Thymus (tissue), 11 donors: ENCODE measurements around the gene RSPRY1. TPM values are rescaled to one million over a fixed set of nuclear protein-coding genes. Genes with fewer than 3 reads are reported as not detected.
"Not testable (repeated sequence)": the region's sequence is repeated elsewhere in the genome, so short reads cannot be mapped to it uniquely, and the experiment has no call there.

Source experiments
- DNase-seq, 9 donors: peaks; one replicate each; pipeline ENCODE4 v3.0.0-alpha.2; 2013; ENCODE audit warnings: low spot score in 9 of 9, low read depth in 6 of 9, missing footprints in 1 of 9
- H3K27ac ChIP-seq, 2 donors: one replicate each; pipeline ENCODE4 v1.5.1; 2013; ENCODE audit warnings: control low read depth in 1 of 2, low read depth in 1 of 2, low read length in 1 of 2, mild to moderate bottlenecking in 1 of 2, moderate library complexity in 1 of 2
- H3K27me3 ChIP-seq, 2 donors: one replicate each; pipeline ENCODE4 v1.5.1; 2013; ENCODE audit warnings: low read length in 1 of 2; ENCODE audit not compliant: control insufficient read depth in 2 of 2, insufficient read depth in 1 of 2
- H3K36me3 ChIP-seq, 2 donors: one replicate each; pipeline ENCODE4 v1.5.1; 2013; ENCODE audit warnings: low read length in 1 of 2, mild to moderate bottlenecking in 1 of 2, moderate library complexity in 1 of 2; ENCODE audit not compliant: control insufficient read depth in 2 of 2, insufficient read depth in 2 of 2
- H3K4me1 ChIP-seq, 2 donors: one replicate each; pipeline ENCODE4 v1.5.1; 2013; ENCODE audit warnings: low read length in 2 of 2; ENCODE audit not compliant: control insufficient read depth in 2 of 2, insufficient read depth in 2 of 2
- H3K4me3 ChIP-seq, 2 donors: one replicate each; pipeline ENCODE4 v1.5.1; 2013; ENCODE audit warnings: low read length in 2 of 2, control low read depth in 1 of 2, mild to moderate bottlenecking in 1 of 2
- H3K9me3 ChIP-seq, 2 donors: one replicate each; pipeline ENCODE4 v1.5.1; 2013; ENCODE audit warnings: low read length in 1 of 2, mild to moderate bottlenecking in 1 of 2; ENCODE audit not compliant: control insufficient read depth in 2 of 2, insufficient read depth in 1 of 2
- WGBS: extraction: QIAGEN DNeasy Blood & Tissue Kit; methylation state at CpG from one replicate; pipeline ENCODE4 v1.1.7; 2013; 5-methylcytosine and 5-hydroxymethylcytosine counted together
- polyA plus RNA-seq: library from polyadenylated mRNA; stranded (reverse); fragments of 200-250 nt; gene quantifications from one replicate; pipeline ENCODE4 v1.2.3, GENCODE V29; 2013
- total RNA-seq: library from RNA; stranded (reverse); fragments of 120-200 nt; gene quantifications from one replicate; pipeline ENCODE4 v1.2.4, GENCODE V29; 2013
- donor health status: healthy.

Gene RSPRY1
- total and polyA plus RNA-seq, 2 donors: 19.4 to 29.6 TPM

DNA sequence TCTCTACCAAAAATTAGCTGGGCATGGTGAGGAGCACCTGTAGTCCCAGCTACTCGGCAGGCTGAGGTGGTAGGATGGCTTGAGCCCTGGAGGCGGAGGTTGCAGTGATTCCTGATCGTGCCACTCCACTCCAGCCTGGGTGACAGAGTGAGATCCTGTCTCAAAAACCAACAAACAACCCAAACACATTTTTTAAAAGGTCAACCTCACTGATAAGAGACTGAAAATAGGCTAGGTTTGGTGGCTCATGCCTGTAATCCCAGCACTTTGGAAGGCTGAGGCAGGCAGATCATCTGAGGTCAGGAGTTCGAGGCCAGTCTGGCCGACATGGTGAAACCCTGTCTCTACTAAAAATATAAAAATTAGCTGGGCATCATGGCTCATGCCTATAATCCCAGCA lies 89.8 kb downstream of the RSPRY1 start:
- WGBS: 87% methylated on average over 5 of the region's 5 CpGs
- H3K27me3 ChIP-seq, H3K9me3 ChIP-seq, H3K4me3 ChIP-seq, DNase-seq, H3K36me3 ChIP-seq, H3K27ac ChIP-seq: not testable (repeated sequence)
- H3K4me1 ChIP-seq: peaks cover 10 to 34% of the 10 kb centered on the region in 2 donors

DNA sequence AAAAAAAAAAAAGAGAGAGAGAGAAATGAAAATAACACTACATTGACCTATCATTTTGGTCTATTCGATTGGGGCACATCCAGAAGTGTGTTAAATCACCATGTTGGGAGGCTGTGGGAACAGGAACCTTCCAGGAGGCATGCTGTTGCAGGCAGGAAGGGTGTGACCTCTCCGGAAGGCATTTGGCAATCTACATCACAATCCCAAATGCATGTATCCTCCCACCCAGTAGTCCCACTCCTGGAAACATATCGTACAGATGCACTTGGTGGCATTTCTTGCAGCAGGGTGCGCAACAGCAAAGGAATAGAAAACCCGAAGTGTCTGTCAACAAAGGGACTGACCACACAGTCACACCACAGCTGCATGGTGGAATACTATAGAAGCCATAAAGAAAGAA lies 90.5 kb downstream of the RSPRY1 start:
- 60% methylated on average over 5 of the region's 5 CpGs for WGBS
- no peak overlapping the region for H3K27ac ChIP-seq
- peaks cover 10 to 27% of the 10 kb centered on the region in 2 donors for H3K4me1 ChIP-seq
- peaks cover 0 to 13% of the 10 kb centered on the region in 2 donors for H3K27me3 ChIP-seq
- no peak for DNase-seq
- no peaks in the 10 kb centered on the region for H3K9me3 ChIP-seq
- H3K36me3 ChIP-seq: no peaks in the 10 kb centered on the region
- H3K4me3 ChIP-seq: no peak overlapping the region

DNA sequence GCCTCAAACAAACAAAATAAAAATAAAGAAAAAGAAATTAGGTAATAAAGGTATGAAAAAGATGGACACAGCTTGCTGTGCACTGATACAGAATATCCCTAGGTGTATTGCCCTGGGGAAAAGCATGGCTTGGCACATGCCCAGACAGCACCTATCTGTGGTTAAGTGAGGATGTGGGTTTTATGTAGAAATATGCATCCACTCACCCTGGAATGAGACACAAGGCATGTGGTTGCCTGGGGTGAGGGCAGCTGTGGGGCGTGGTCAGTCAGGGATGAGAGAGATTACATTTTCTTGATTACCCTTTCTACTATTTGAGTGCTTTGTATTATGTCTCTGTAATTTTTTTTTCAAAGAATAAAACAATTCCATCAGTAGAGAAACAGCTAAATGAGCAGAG lies 91.5 kb downstream of the RSPRY1 start:
- Histone ChIP-seq H3K4me3 (no peak overlapping the region), H3K27ac (no peak overlapping the region), H3K4me1 (peaks cover 7 to 22% of the 10 kb centered on the region in 2 donors), H3K27me3 (peaks cover 0 to 23% of the 10 kb centered on the region in 2 donors), H3K9me3 (no peaks in the 10 kb centered on the region), H3K36me3 (no peaks in the 10 kb centered on the region)
- 6% methylated on average over 1 of the region's 1 CpG for WGBS
- peak in 2 of 9 donors; percentile 28 to 68 for DNase-seq

DNA sequence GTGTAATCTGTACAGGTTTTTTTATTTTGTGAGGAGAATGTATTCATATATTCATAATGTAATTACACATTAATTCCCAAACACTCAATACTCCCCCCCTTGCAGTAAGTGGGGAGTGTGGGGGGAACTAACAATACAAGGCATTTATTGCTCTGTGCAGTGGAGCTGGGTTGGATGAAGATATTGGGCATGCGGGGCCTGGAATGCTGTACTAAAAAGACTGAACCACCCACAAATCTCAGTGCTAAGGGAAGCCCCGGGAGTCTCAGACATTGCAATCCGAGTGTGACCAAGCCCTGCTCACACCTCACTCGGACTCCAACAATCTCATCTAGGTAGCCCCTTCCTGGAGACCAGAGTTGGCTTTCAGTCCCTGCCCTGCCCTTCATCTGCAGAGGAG lies 92.4 kb downstream of the RSPRY1 start:
- H3K9me3 ChIP-seq: no peaks in the 10 kb centered on the region
- 84% methylated on average over 4 of the region's 4 CpGs for WGBS
- peaks cover 7 to 32% of the 10 kb centered on the region in 2 donors for H3K27me3 ChIP-seq
- H3K27ac ChIP-seq: no peak overlapping the region
- peaks cover 7 to 22% of the 10 kb centered on the region in 2 donors for H3K4me1 ChIP-seq
- H3K4me3 ChIP-seq: no peak overlapping the region
- DNase-seq: no peak
- H3K36me3 ChIP-seq: no peaks in the 10 kb centered on the region

DNA sequence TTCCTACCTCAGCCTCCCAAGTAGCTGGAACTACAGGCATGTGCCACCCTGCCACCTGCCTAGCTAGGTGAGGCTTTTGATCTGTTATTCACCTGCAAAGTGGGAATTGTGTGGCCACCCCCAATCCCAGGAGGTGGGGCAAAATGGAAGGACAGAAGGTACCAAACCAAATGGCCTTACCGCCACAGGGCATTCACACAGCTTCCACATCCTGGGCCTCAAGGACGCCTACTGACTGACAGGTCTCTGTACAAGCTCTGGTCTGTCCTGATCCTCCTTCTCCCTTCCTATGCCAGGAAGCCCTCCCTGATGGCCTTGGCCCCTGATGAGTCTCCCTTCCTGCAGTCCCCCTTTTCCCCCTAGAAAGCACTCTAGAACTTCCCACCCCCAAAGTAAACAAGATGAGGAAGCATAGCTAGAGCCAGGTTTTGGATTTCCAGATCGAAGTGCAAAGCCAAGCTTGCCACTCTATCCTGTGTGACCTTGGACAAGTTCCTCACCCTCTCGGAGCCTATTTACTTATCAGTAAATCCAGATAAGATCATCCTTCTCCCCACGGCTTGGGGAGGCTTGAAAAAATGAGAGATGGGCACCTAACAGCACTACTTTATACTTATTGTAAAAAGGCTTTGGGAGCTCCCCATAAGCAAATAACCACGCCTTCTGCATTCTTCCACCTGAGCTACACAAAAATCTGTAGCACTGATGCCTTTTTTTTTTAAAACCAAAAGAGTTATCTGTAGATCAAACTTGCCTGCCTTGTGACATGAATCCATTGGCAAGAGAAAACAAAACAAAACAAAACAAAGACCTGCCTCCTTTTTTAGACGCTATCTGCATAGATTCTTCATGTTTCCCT lies 93.9 kb downstream of the RSPRY1 start:
- 75% methylated on average over 7 of the region's 7 CpGs for WGBS
- peaks cover 16 to 35% of the 10 kb centered on the region in 2 donors for H3K4me1 ChIP-seq
- no peaks in the 10 kb centered on the region for H3K36me3 ChIP-seq
- no peak for DNase-seq
- peaks cover 0 to 9% of the 10 kb centered on the region in 2 donors for H3K9me3 ChIP-seq
- H3K27ac ChIP-seq: no peak overlapping the region
- H3K4me3 ChIP-seq: no peak overlapping the region
- H3K27me3 ChIP-seq: peaks cover 22 to 48% of the 10 kb centered on the region in 2 donors

DNA sequence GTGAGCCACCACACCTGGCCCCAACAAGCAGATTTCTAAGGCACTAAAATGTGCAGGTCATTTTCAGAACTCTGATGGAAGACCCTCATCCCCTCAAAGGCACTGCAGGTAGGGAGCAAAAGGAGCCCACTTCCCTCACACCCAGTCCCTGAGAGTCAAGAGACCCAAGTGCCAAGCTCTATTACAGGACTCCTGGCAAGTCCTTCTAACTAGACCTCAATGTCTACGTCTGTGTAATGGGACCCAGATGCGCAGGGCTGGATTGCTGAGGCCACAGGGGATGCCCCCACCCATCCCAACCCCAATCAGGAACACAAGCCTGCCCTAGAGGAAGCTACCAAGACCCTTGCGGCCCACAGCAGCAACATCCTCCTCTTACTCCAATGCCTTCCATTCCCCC lies 95.7 kb downstream of the RSPRY1 start:
- no peak overlapping the region for H3K27ac ChIP-seq
- peaks cover 16 to 34% of the 10 kb centered on the region in 2 donors for H3K4me1 ChIP-seq
- no peaks in the 10 kb centered on the region for H3K36me3 ChIP-seq

DNA sequence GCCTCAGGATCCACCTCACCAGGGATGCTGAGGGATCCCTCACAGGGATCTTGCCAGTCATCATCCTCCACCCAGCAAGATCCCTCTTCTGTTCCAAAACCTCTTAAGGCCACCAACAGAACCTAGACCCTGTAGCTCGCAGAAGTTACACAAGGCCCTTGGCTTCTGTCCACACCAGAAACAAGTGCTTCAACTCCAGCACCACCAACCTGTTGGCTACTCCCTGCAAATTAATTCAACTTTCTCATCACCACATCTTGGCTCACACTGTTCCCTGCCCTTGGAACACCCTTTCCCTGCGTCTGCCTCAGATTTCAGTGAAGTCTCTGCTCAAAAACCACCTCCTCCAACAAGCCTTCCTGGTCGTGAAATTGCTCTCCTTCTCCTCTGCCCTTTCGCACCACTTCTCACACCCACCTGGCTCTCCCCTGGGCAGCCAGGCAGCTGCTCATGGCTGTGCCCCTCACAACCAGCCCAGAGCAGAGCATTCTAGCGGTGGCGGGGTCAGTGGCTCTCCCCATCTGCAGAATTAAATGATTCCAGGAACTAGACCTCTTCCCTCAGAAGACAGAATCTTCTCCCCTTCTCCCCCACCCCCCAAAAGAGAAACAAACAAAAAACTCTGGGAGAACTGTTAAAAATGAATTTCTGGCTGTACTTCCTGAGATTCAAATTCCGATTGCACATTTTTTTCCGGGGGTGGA lies 96.5 kb downstream of the RSPRY1 start:
- DNase-seq: no peak
- H3K4me1 ChIP-seq: peaks cover 14 to 27% of the 10 kb centered on the region in 2 donors
- peaks cover 0 to 10% of the 10 kb centered on the region in 2 donors for H3K9me3 ChIP-seq
- peaks cover 28 to 64% of the 10 kb centered on the region in 2 donors for H3K27me3 ChIP-seq
- H3K36me3 ChIP-seq: no peaks in the 10 kb centered on the region
- no peak overlapping the region for H3K27ac ChIP-seq
- WGBS: 88% methylated on average over 8 of the region's 8 CpGs
- H3K4me3 ChIP-seq: no peak overlapping the region

More for the DNA sequence above, 95.7 kb downstream of the RSPRY1 start:
- H3K27me3 ChIP-seq: peaks cover 28 to 63% of the 10 kb centered on the region in 2 donors
- no peak for DNase-seq
- H3K9me3 ChIP-seq: peaks cover 0 to 10% of the 10 kb centered on the region in 2 donors
- H3K4me3 ChIP-seq: no peak overlapping the region
- 94% methylated on average over 3 of the region's 3 CpGs for WGBS

DNA sequence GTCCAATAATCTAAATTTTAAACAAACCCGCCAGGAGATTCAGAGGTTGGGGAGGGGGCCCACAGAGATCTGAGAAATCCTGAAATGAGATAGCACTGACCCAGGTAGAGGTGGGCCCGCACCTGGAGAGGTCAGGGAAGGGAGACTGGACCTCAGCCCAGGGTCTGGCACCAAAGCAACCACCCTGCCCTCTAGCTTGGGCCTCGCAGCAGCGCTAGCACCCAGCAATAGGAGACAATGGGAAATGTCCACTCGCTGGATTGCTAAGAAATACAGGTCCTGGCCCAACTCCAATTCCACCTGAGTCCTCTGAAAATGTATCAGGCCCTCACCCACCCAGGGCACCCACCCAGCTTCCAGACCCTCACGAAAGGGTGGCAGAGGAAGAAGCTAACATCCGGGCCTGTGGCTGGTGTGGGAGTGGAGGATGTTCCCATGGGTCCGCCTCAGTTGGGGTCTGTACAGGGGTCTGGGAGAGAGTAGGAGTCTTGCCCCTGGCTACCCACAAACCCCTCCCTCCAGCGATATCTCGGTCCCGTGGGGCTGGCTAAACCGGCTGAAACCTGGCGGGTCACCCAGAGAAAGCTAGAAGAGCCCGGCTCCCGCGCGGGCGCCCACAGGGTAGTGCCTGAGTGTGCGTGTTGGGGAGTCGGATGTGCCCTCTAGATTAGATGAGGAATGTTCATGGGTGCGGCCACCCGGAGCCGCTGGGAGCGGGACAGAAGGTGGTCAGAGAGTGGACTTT lies 97.3 kb downstream of the RSPRY1 start:
- WGBS: 76% methylated on average over 24 of the region's 24 CpGs
- Histone ChIP-seq H3K27me3 (peaks cover 28 to 64% of the 10 kb centered on the region in 2 donors), H3K4me1 (peaks cover 9 to 22% of the 10 kb centered on the region in 2 donors), H3K4me3 (peak overlapping the region; percentile 16 to 60), H3K36me3 (no peaks in the 10 kb centered on the region), H3K27ac (no peak overlapping the region), H3K9me3 (peaks cover 0 to 10% of the 10 kb centered on the region in 2 donors)
- DNase-seq: no peak

DNA sequence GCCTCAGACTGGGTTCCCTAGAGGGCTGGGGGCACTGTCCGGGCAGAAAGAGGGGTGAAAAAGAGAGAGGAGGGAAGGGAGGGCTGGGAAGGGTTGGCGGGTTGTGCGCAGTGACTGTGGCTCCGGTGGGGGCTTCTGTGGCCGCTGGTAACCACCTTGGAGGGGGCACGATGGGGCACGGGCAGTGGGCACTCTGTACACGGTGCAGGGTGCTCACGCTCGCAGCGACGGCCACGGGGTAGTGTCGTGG lies 97.8 kb downstream of the RSPRY1 start:
- Histone ChIP-seq H3K4me1 (peaks cover 9 to 22% of the 10 kb centered on the region in 2 donors), H3K9me3 (peaks cover 0 to 10% of the 10 kb centered on the region in 2 donors), H3K27me3 (peaks cover 28 to 61% of the 10 kb centered on the region in 2 donors), H3K27ac (no peak overlapping the region), H3K36me3 (no peaks in the 10 kb centered on the region), H3K4me3 (peak overlapping the region; percentile 16 to 60)
- 24% methylated on average over 14 of the region's 14 CpGs for WGBS
- no peak for DNase-seq
